Common myeloid progenitor, CD34-positive (primary cell): ENCODE data around the gene TNS1.
A peak's percentile ranks its signal among the peaks of the same experiment; 100 is the strongest.

Experiments used
- CTCF ChIA-PET: fragments of 350-600 bp; sonication (Branson Sonifier 250); formaldehyde crosslinking; loops from one replicate; lab custom pipeline; 2021; ENCODE audit warnings: antibody characterized with exemption; lab: Charles Lee
- POLR2A ChIA-PET: fragments of 350-600 bp; sonication (Branson Sonifier 250); formaldehyde crosslinking; loops from one replicate; lab custom pipeline; 2021; ENCODE audit warnings: antibody characterized with exemption; lab: Charles Lee
- DNase-seq, 3 donors: peaks; one replicate each; pipeline versions ENCODE4 v3.0.0 to v3.0.0-alpha.2; 2013
- H3K27ac ChIP-seq, 2 experiments: 1 replicate in 1 of 2; 2 replicates in 1 of 2; pipeline ENCODE4 v1.7.0; 2013; ENCODE audit warnings: inconsistent platforms in 2 of 2, low read length in 2 of 2, mild to moderate bottlenecking in 2 of 2, low read depth in 1 of 2, moderate library complexity in 1 of 2; ENCODE audit not compliant: severe bottlenecking in 2 of 2, insufficient read depth in 1 of 2, poor library complexity in 1 of 2
- H3K27me3 ChIP-seq, 5 experiments: replicated peaks in 2 of 5; 1 replicate in 3 of 5; 2 replicates in 2 of 5; pipeline versions ENCODE4 v1.6.1 to v1.7.0; 2013; ENCODE audit warnings: low read length in 4 of 5, mild to moderate bottlenecking in 2 of 5, moderate library complexity in 2 of 5, inconsistent platforms in 1 of 5; ENCODE audit not compliant: insufficient read depth in 5 of 5, control insufficient read depth in 4 of 5
- H3K36me3 ChIP-seq, 4 experiments: 1 replicate in 2 of 4; 2 replicates in 2 of 4; pipeline versions ENCODE4 v1.6.1 to v1.7.0; 2013; ENCODE audit warnings: low read length in 3 of 4, control low read depth in 1 of 4, mild to moderate bottlenecking in 1 of 4; ENCODE audit not compliant: control insufficient read depth in 4 of 4, insufficient read depth in 4 of 4
- H3K4me1 ChIP-seq, 4 experiments: 1 replicate in 3 of 4; 2 replicates in 1 of 4; pipeline versions ENCODE4 v1.6.1 to v1.7.1; 2013; ENCODE audit warnings: low read length in 3 of 4, mild to moderate bottlenecking in 3 of 4, control low read depth in 1 of 4, inconsistent platforms in 1 of 4, moderate library complexity in 1 of 4; ENCODE audit not compliant: control insufficient read depth in 4 of 4, insufficient read depth in 4 of 4; ENCODE audit errors: control extremely low read depth in 1 of 4
- H3K4me3 ChIP-seq, 7 experiments: 1 replicate in 4 of 7; 2 replicates in 3 of 7; pipeline versions ENCODE4 v1.5.1 to v1.7.0; 2013; ENCODE audit warnings: mild to moderate bottlenecking in 7 of 7, low read length in 6 of 7, moderate library complexity in 6 of 7, inconsistent platforms in 2 of 7, low read depth in 2 of 7, control low read depth in 1 of 7; ENCODE audit not compliant: insufficient read depth in 4 of 7, control insufficient read depth in 1 of 7; ENCODE audit errors: extremely low read depth in 1 of 7
- H3K9me3 ChIP-seq, 5 experiments: 1 replicate in 4 of 5; 2 replicates in 1 of 5; pipeline versions ENCODE4 v1.6.1 to v1.7.1; 2013; ENCODE audit warnings: low read length in 4 of 5, mild to moderate bottlenecking in 2 of 5, inconsistent platforms in 1 of 5, low read depth in 1 of 5, moderate library complexity in 1 of 5; ENCODE audit not compliant: control insufficient read depth in 4 of 5, insufficient read depth in 2 of 5; ENCODE audit errors: control extremely low read depth in 1 of 5
- WGBS: methylation state at CpG from one replicate; pipeline ENCODE4 v1.1.5; 2013; ENCODE audit not compliant: insufficient coverage; 5-methylcytosine and 5-hydroxymethylcytosine counted together

TNS1 gene

DNA sequence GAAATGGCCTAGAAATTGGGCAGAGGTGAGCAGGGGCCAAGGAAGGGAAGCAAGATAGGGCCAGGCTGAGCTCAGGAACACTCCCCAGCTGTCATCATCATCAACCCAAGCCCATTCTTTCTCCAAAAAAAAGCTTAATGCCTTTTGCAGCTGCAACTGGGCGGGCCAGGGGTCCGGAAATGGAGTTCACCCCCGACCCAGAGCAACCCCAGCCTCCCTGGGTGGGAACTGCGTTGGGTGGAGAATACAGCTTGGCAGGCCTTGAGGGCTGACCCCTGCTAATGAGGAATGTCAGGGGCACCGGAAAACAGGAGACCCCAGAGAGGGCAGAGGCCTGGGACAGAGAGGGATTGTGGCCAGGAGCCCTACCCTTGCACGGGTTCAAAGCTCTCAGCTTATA, 64.8 kb downstream of the TNS1 start:
- peaks cover 0 to 4% (median 0%) of the 10 kb centered on the region in 5 experiments for H3K27me3 ChIP-seq
- POLR2A ChIA-PET: no interaction called here
- H3K36me3 ChIP-seq: no peaks in the 10 kb centered on the region
- CTCF ChIA-PET: interaction anchor here (0.6 to 1.7 kb wide), 4 partner anchors 8 to 152 kb away, joined by 3 to 6 read pairs (median 4); no protein-coding TSS in a partner anchor
- no peak overlapping the region for H3K27ac ChIP-seq
- H3K4me1 ChIP-seq: peaks cover 0 to 77% (median 58%) of the 10 kb centered on the region in 4 experiments
- H3K4me3 ChIP-seq: no peak overlapping the region
- no peak for DNase-seq
- 97% methylated on average over 4 of the region's 6 CpGs for WGBS
- no peaks in the 10 kb centered on the region for H3K9me3 ChIP-seq

DNA sequence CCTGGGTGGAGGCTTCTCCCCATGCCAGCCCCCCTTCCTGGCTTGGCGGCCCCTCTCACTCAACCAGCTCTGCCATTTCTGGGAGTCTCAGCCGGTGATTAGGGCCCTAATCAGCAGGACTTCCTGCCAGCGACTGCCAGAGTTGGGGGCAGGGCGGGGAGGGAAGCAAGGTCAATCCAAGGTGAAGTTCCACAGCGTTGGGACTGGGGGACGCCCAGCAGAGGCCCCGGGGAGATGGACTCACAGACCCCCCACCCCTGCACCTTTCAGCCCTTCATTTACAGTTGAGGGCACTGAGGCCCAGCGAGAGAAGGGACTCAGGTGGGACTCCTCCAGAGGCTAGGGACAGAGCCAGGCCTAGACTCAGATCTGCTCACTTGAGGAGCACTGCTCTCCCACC, 65.3 kb downstream of the TNS1 start:
- POLR2A ChIA-PET: no interaction called here
- Histone ChIP-seq H3K4me3 (no peak overlapping the region), H3K36me3 (no peaks in the 10 kb centered on the region), H3K9me3 (no peaks in the 10 kb centered on the region), H3K27me3 (peaks cover 0 to 4% (median 0%) of the 10 kb centered on the region in 5 experiments), H3K27ac (no peak overlapping the region), H3K4me1 (peaks cover 0 to 71% (median 53%) of the 10 kb centered on the region in 4 experiments)
- WGBS: 46% methylated on average over 4 of the region's 8 CpGs
- CTCF ChIA-PET: interaction anchor here (1.3 to 1.7 kb wide), 2 partner anchors 8 to 152 kb away, joined by 4 to 6 read pairs; no protein-coding TSS in a partner anchor
- DNase-seq: peak in 1 of 3 donors; percentile 14

DNA sequence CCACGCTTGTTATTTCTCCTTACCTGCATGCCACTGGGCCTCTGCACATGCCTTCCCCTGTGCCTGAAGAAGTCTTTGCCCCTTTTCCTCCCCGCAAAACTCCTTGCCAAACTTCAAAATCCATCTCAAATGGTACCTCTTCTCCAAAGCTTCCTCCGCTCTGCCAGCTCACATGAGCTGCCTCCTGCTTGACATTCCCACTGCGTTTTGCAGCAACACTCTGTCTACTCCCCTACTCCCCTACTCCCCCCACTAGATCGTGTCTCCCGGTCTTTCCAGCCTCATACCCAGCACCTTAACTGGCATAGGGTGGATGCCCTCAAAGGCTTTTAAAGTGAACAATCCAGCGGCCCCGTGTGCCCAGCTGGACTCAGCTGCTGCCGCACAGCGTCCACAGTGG, 65.8 kb downstream of the TNS1 start:
- Histone ChIP-seq H3K27ac (no peak overlapping the region), H3K27me3 (peaks cover 0 to 4% (median 0%) of the 10 kb centered on the region in 5 experiments), H3K36me3 (no peaks in the 10 kb centered on the region), H3K4me3 (no peak overlapping the region), H3K4me1 (peaks cover 0 to 67% (median 48%) of the 10 kb centered on the region in 4 experiments), H3K9me3 (no peaks in the 10 kb centered on the region)
- DNase-seq: no peak
- ChIA-PET POLR2A (no interaction called here), CTCF (interaction anchor here (1.3 to 1.7 kb wide), 2 partner anchors 9 to 151 kb away, joined by 4 to 6 read pairs; no protein-coding TSS in a partner anchor)
- WGBS: 98% methylated on average over 9 of the region's 10 CpGs

GRCh38 chr2:217935901-217936684, 66.7 kb downstream of the TNS1 start:
- Histone ChIP-seq H3K27me3 (peaks cover 0 to 4% (median 0%) of the 10 kb centered on the region in 5 experiments), H3K36me3 (no peaks in the 10 kb centered on the region), H3K4me1 (peaks cover 0 to 65% (median 44%) of the 10 kb centered on the region in 4 experiments), H3K9me3 (no peaks in the 10 kb centered on the region), H3K27ac (no peak overlapping the region), H3K4me3 (no peak overlapping the region)
- WGBS: 92% methylated on average over 7 of the region's 10 CpGs
- POLR2A ChIA-PET: no interaction called here
- DNase-seq: no peak
- CTCF ChIA-PET: interaction anchor here (0.8 to 1.3 kb wide), 2 partner anchors 8 to 135 kb away, joined by 3 to 4 read pairs; no protein-coding TSS in a partner anchor

DNA sequence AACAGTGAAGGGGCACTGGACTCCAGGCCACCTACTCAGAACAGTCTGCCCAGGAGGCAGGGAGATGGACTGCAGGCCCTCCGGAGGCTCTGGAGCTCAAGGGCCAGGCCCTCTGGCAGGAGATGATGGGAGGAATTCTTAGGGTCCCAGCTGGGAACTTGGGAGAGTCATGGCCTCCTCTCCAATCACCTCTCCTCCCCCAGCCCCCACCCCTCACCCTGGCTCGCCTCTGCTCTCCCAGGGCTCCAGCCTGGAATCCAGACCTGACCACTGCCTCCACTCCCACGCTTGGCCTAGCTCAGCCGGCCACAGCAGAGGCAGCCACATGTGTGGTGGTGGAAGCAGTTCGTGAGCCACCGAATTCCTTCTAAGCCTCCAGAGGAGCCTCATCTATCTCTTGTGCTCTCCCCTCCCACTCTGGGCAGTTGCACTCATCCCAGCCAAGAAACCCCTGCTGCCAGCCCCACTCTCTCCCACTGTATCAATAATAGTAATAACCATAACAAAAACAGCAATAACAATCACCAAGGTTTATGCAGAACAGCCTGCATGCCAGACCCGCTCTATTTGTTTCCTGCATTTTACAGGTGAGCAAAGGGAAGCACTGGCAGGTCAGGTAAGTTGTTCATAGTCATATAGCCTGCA, 67.4 kb downstream of the TNS1 start:
- no peak overlapping the region for H3K27ac ChIP-seq
- CTCF ChIA-PET: interaction anchor here (0.7 to 1.3 kb wide), 4 partner anchors 8 to 136 kb away, joined by 3 to 5 read pairs (median 4); no protein-coding TSS in a partner anchor

GRCh38 chr2:217934321-217935131, 68.3 kb downstream of the TNS1 start:
- peak; percentile 75 to 94 (median 92) for DNase-seq
- H3K4me3 ChIP-seq: peak overlapping the region in 3 of 7 experiments; percentile 2 to 45 (median 21)
- WGBS: 40% methylated on average over 12 of the region's 13 CpGs
- CTCF ChIA-PET: interaction anchor here (0.7 to 5.3 kb wide), 5 partner anchors 9 to 53 kb away, joined by 3 to 32 read pairs (median 4); no protein-coding TSS in a partner anchor
- H3K36me3 ChIP-seq: no peaks in the 10 kb centered on the region
- H3K9me3 ChIP-seq: no peaks in the 10 kb centered on the region
- POLR2A ChIA-PET: no interaction called here
- peaks cover 0 to 4% (median 0%) of the 10 kb centered on the region in 5 experiments for H3K27me3 ChIP-seq
- peaks cover 0 to 64% (median 45%) of the 10 kb centered on the region in 4 experiments for H3K4me1 ChIP-seq
- H3K27ac ChIP-seq: no peak overlapping the region

More for the DNA sequence above, 67.4 kb downstream of the TNS1 start:
- WGBS: 98% methylated on average over 3 of the region's 7 CpGs
- POLR2A ChIA-PET: no interaction called here
- H3K27me3 ChIP-seq: peaks cover 0 to 4% (median 0%) of the 10 kb centered on the region in 5 experiments
- DNase-seq: no peak
- H3K4me1 ChIP-seq: peaks cover 0 to 65% (median 44%) of the 10 kb centered on the region in 4 experiments
- H3K4me3 ChIP-seq: peak overlapping the region in 2 of 7 experiments; percentile 21 to 45
- no peaks in the 10 kb centered on the region for H3K36me3 ChIP-seq
- H3K9me3 ChIP-seq: no peaks in the 10 kb centered on the region
